H9 (cell line): ENCODE measurements around the gene RGL2. TPM values are rescaled to one million over a fixed set of nuclear protein-coding genes. Genes with fewer than 3 reads are reported as not detected.

Source experiments
- DNase-seq: peaks from one replicate; pipeline ENCODE4 v3.0.0-alpha.2; 2017
- H2AFZ ChIP-seq: one replicate; pipeline ENCODE4 v1.6.1; 2013; ENCODE audit warnings: mild to moderate bottlenecking, low read length, control low read depth, moderate library complexity
- H2AK5ac ChIP-seq: 2 replicates; pipeline ENCODE4 v1.6.1; 2013; ENCODE audit warnings: low read length, control low read depth, mixed read lengths; ENCODE audit not compliant: insufficient read length
- H2BK120ac ChIP-seq: one replicate; pipeline ENCODE4 v1.6.1; 2013; ENCODE audit warnings: low read depth, mild to moderate bottlenecking, low read length, control low read depth, inconsistent platforms; ENCODE audit not compliant: poor library complexity, severe bottlenecking
- H2BK12ac ChIP-seq: 2 replicates; pipeline ENCODE4 v1.6.1; 2013; ENCODE audit warnings: low read length, control low read depth, mixed read lengths, low read depth; ENCODE audit not compliant: insufficient read length
- H2BK15ac ChIP-seq: 2 replicates; pipeline ENCODE4 v1.6.1; 2013; ENCODE audit warnings: low read depth, low read length, control low read depth
- H2BK20ac ChIP-seq: one replicate; pipeline ENCODE4 v1.6.1; 2013; ENCODE audit warnings: low read depth, mild to moderate bottlenecking, low read length, control low read depth, inconsistent platforms; ENCODE audit not compliant: poor library complexity, severe bottlenecking
- H2BK5ac ChIP-seq: 2 replicates; pipeline ENCODE4 v1.6.1; 2013; ENCODE audit warnings: low read length, control low read depth, mixed read lengths; ENCODE audit not compliant: insufficient read length
- H3K14ac ChIP-seq: 2 replicates; pipeline ENCODE4 v1.6.1; 2013; ENCODE audit warnings: low read length, control low read depth; ENCODE audit not compliant: insufficient read depth
- H3K18ac ChIP-seq: 2 replicates; pipeline ENCODE4 v1.6.1; 2013; ENCODE audit warnings: low read depth, mild to moderate bottlenecking, mixed read lengths, low read length, control low read depth; ENCODE audit not compliant: insufficient read length
- H3K23ac ChIP-seq: 2 replicates; pipeline ENCODE4 v1.6.1; 2013; ENCODE audit warnings: low read length, control low read depth, mixed read lengths, low read depth; ENCODE audit not compliant: insufficient read length
- H3K23me2 ChIP-seq: 2 replicates; pipeline ENCODE4 v1.6.1; 2013; ENCODE audit warnings: low read depth, mild to moderate bottlenecking, mixed read lengths, low read length, control low read depth; ENCODE audit not compliant: insufficient read length, poor library complexity, severe bottlenecking
- H3K27ac ChIP-seq: 2 replicates; pipeline ENCODE4 v1.5.1; 2013; ENCODE audit warnings: low read length, control low read depth, mixed read lengths, low read depth; ENCODE audit not compliant: insufficient read length
- H3K27me3 ChIP-seq: 2 replicates; pipeline ENCODE4 v1.6.1; 2013; ENCODE audit warnings: low read length, control low read depth, inconsistent platforms; ENCODE audit not compliant: insufficient read depth
- H3K4ac ChIP-seq: 2 replicates; pipeline ENCODE4 v1.6.1; 2013; ENCODE audit warnings: low read depth, mild to moderate bottlenecking, control low read depth, inconsistent platforms, low read length, moderate library complexity
- H3K4me1 ChIP-seq: 2 replicates; pipeline ENCODE4 v1.6.1; 2013; ENCODE audit warnings: low read length, control low read depth, inconsistent platforms; ENCODE audit not compliant: insufficient read depth
- H3K4me2 ChIP-seq: 2 replicates; pipeline ENCODE4 v1.6.1; 2013; ENCODE audit warnings: low read length, control low read depth, mixed read lengths; ENCODE audit not compliant: insufficient read length, insufficient read depth
- H3K56ac ChIP-seq: 2 replicates; pipeline ENCODE4 v1.6.1; 2013; ENCODE audit warnings: low read depth, mild to moderate bottlenecking, mixed read lengths, low read length, control low read depth; ENCODE audit not compliant: insufficient read length
- H3K79me1 ChIP-seq: 2 replicates; pipeline ENCODE4 v1.6.1; 2013; ENCODE audit warnings: low read depth, mild to moderate bottlenecking, moderate library complexity, low read length, control low read depth, inconsistent platforms; ENCODE audit not compliant: insufficient read depth, poor library complexity, severe bottlenecking
- H3K79me2 ChIP-seq: 2 replicates; pipeline ENCODE4 v1.6.1; 2013; ENCODE audit warnings: low read length, control low read depth, inconsistent platforms; ENCODE audit not compliant: insufficient read depth
- H3K9ac ChIP-seq: 2 replicates; pipeline ENCODE4 v1.6.1; 2013; ENCODE audit warnings: low read length, control low read depth, mixed read lengths; ENCODE audit not compliant: insufficient read length; ENCODE audit errors: extremely low read depth
- H3K9me3 ChIP-seq: one replicate; pipeline ENCODE4 v1.6.1; 2013; ENCODE audit warnings: low read depth, low read length, inconsistent platforms; ENCODE audit not compliant: control insufficient read depth
- H3T11ph ChIP-seq: one replicate; pipeline ENCODE4 v1.6.1; 2013; ENCODE audit warnings: mild to moderate bottlenecking, low read length, control low read depth, inconsistent platforms
- H4K20me1 ChIP-seq: one replicate; pipeline ENCODE4 v1.6.1; 2013; ENCODE audit not compliant: control insufficient read depth, insufficient read length, insufficient read depth
- H4K5ac ChIP-seq: 2 replicates; pipeline ENCODE4 v1.6.1; 2013; ENCODE audit warnings: low read depth, mild to moderate bottlenecking, mixed read lengths, low read length, control low read depth; ENCODE audit not compliant: insufficient read length
- H4K8ac ChIP-seq: replicated peaks from 2 replicates; pipeline ENCODE4 v1.6.1; 2013; ENCODE audit warnings: low read length, control low read depth, mixed read lengths, low read depth; ENCODE audit not compliant: insufficient read length
- H4K91ac ChIP-seq: 2 replicates; pipeline ENCODE4 v1.6.1; 2013; ENCODE audit warnings: low read depth, mild to moderate bottlenecking, moderate library complexity, mixed read lengths, low read length, control low read depth; ENCODE audit not compliant: insufficient read length
- H3K27ac Mint-ChIP-seq, 3 experiments: 2 replicates in 2 of 3; 3 replicates in 1 of 3; pipeline ENCODE4 v1.8.0; 2020 to 2021; ENCODE audit warnings: mixed read lengths in 3 of 3, mild to moderate bottlenecking in 1 of 3, moderate library complexity in 1 of 3
- H3K27me3 Mint-ChIP-seq: 2 replicates; pipeline ENCODE4 v1.8.0; 2021; ENCODE audit warnings: low read depth, mild to moderate bottlenecking, moderate library complexity, mixed read lengths
- H3K36me3 Mint-ChIP-seq, 3 experiments: 2 replicates in 2 of 3; 3 replicates in 1 of 3; pipeline ENCODE4 v1.8.0; 2020 to 2021; ENCODE audit warnings: low read depth in 3 of 3, mixed read lengths in 3 of 3; ENCODE audit not compliant: insufficient read depth in 1 of 3
- H3K4me1 Mint-ChIP-seq, 2 experiments: 2 replicates each; pipeline ENCODE4 v1.8.0; 2020; ENCODE audit warnings: mixed read lengths in 2 of 2
- H3K4me3 Mint-ChIP-seq, 2 experiments: 2 replicates in 1 of 2; 3 replicates in 1 of 2; pipeline ENCODE4 v1.8.0; 2020 to 2021; ENCODE audit warnings: mild to moderate bottlenecking in 2 of 2, mixed read lengths in 2 of 2, moderate library complexity in 1 of 2
- H3K9me3 Mint-ChIP-seq, 2 experiments: 2 replicates in 1 of 2; 3 replicates in 1 of 2; pipeline ENCODE4 v1.8.0; 2020; ENCODE audit warnings: mild to moderate bottlenecking in 2 of 2, mixed read lengths in 2 of 2, moderate library complexity in 1 of 2
- WGBS: extraction: QIAGEN DNeasy Blood & Tissue Kit; methylation state at CpG from one replicate; pipeline ENCODE4 v1.1.7; 2013; ENCODE audit warnings: missing lambda C conversion rate, low lambda C conversion rate, mixed read lengths; ENCODE audit not compliant: insufficient read length; ENCODE audit errors: extremely low coverage; 5-methylcytosine and 5-hydroxymethylcytosine counted together
- total RNA-seq: library from RNA; stranded (reverse); gene quantifications from 2 replicates; pipeline ENCODE4 v1.2.1, GENCODE V29; 2021
- TF ChIP-seq, protein P1 (sequence below): fragments of 200-600 bp; sonication (generic); conservative IDR thresholded peaks from 3 replicates; pipeline ENCODE4 v1.8.0; 2021; ENCODE audit warnings: antibody characterized with exemption, mild to moderate bottlenecking

RGL2 gene
- total RNA-seq, 1 experiment from 2014 or later = 74.3 TPM

DNA sequence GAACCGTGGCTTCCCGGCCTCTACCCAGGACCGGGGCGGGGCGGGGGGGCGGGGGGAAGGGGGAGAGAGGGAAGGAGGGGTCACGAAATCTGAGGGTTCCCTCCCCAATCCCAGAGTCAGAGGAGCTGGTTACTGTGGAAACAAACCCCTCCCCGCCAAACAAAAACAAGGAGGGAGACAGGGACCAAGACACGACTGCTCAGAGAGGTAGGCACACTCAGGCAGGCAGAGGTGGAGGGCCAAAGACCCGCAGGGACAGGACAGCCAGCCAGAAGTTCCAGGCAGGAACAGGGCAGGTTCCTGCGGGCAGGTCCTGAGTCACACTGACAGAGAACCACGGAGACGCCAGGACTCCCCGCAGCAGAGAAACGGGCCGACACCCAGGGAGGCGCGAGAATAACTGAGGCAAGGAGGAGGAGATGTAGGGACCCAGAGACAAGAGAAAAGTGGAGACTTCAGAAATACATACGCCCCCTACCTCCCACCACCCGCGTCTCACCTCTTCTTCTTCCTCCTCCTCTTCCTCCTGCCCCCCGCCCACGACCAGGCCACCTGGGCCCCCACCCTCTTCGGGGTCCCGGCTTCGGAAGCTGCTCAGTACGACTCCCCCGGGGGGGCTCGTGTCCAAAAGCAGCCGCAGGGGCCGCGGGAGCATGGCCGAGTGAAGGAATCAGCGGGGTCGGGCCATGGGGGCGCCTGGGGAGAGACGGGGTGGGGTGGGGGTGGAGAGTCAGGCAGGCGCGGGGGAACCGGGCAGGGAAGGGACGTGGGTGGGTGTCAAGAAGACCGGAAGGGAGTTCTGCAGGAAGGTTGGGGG, 578 bp downstream of the RGL2 start:
- no peak overlapping the region for H2BK15ac ChIP-seq
- H2BK20ac ChIP-seq = no peak overlapping the region
- no peak overlapping the region for H3K27ac ChIP-seq
- peak overlapping the region; percentile 90 for H3K4me2 ChIP-seq
- H3T11ph ChIP-seq = no peak overlapping the region
- no peak overlapping the region for H3K14ac ChIP-seq
- H4K5ac ChIP-seq = no peak overlapping the region
- Mint-ChIP-seq H3K27me3 (no peaks in the 10 kb centered on the region), H3K36me3 (peaks cover 10 to 27% (median 25%) of the 10 kb centered on the region in 3 experiments), H3K9me3 (no peaks in the 10 kb centered on the region), H3K4me3 (peak overlapping the region; percentile 98 to 100), H3K27ac (peak overlapping the region; percentile 96 to 99 (median 96); a peak in 6 of 7 replicates), H3K4me1 (peaks cover 12 to 20% of the 10 kb centered on the region in 2 experiments)
- no peak overlapping the region for H3K4ac ChIP-seq
- peaks cover 22% of the 10 kb centered on the region for H3K23me2 ChIP-seq
- no peak overlapping the region for H3K18ac ChIP-seq
- H3K4me1 ChIP-seq = no peaks in the 10 kb centered on the region
- no CpG with 5 or more reads among the region's 42 CpGs for WGBS
- H3K79me2 ChIP-seq = peaks cover 3% of the 10 kb centered on the region; the same call in 1 of the 2 replicates
- no peak overlapping the region for H4K8ac ChIP-seq
- no peak overlapping the region for H2BK120ac ChIP-seq
- no peaks in the 10 kb centered on the region for H3K27me3 ChIP-seq
- H2AK5ac ChIP-seq = no peak overlapping the region
- TF ChIP-seq, protein P1, sequence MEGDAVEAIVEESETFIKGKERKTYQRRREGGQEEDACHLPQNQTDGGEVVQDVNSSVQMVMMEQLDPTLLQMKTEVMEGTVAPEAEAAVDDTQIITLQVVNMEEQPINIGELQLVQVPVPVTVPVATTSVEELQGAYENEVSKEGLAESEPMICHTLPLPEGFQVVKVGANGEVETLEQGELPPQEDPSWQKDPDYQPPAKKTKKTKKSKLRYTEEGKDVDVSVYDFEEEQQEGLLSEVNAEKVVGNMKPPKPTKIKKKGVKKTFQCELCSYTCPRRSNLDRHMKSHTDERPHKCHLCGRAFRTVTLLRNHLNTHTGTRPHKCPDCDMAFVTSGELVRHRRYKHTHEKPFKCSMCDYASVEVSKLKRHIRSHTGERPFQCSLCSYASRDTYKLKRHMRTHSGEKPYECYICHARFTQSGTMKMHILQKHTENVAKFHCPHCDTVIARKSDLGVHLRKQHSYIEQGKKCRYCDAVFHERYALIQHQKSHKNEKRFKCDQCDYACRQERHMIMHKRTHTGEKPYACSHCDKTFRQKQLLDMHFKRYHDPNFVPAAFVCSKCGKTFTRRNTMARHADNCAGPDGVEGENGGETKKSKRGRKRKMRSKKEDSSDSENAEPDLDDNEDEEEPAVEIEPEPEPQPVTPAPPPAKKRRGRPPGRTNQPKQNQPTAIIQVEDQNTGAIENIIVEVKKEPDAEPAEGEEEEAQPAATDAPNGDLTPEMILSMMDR = no peak; the same call in 2 of the 3 replicates
- no peak overlapping the region for H4K91ac ChIP-seq
- H2BK5ac ChIP-seq = no peak overlapping the region
- peak; percentile 91 for DNase-seq
- H3K23ac ChIP-seq = no peak overlapping the region
- no peaks in the 10 kb centered on the region for H4K20me1 ChIP-seq
- no peak overlapping the region for H3K9ac ChIP-seq
- H2AFZ ChIP-seq = no peak overlapping the region
- H2BK12ac ChIP-seq = no peak overlapping the region
- H3K56ac ChIP-seq = no peak overlapping the region
- no peaks in the 10 kb centered on the region for H3K9me3 ChIP-seq
- no peaks in the 10 kb centered on the region for H3K79me1 ChIP-seq
